ENCODE results near the gene WDR4. TPM values are rescaled to one million over a fixed set of nuclear protein-coding genes. Genes with fewer than 3 reads are reported as not detected.

WDR4 gene
- total and polyA plus RNA-seq, 2 of the 4 experiments (the other 2 are of a cell fraction): 11.3 to 20.8 TPM

GRCh38 chr21:42847726-42848125, 31.6 kb downstream of the WDR4 start:
- Histone ChIP-seq H4K5ac (ENCODE audit: low read depth, low read length) (no peak overlapping the region), H3K23ac (ENCODE audit: low read depth, low read length) (no peak overlapping the region), H3K9me3 (ENCODE audit: control insufficient read depth, insufficient read depth, low read length) (no peaks in the 10 kb centered on the region), H2AK5ac (ENCODE audit: low read depth, low read length) (no peak overlapping the region), H4K91ac (ENCODE audit: insufficient read depth, low read depth, low read length) (no peak overlapping the region), H4K8ac (ENCODE audit: low read depth in 2 of 2, low read length in 2 of 2) (no peak overlapping the region), H2AFZ (replicated peaks; ENCODE audit: low read length, poor library complexity) (no peak overlapping the region), H2BK20ac (ENCODE audit: low read depth, low read length) (no peak overlapping the region), H2BK15ac (ENCODE audit: low read depth, low read length) (no peak overlapping the region), H3K56ac (ENCODE audit: extremely low read depth, insufficient read depth, low read length) (no peak overlapping the region), H2BK120ac (ENCODE audit: low read depth, low read length) (no peak overlapping the region), H3K18ac (ENCODE audit: low read depth, low read length) (no peak overlapping the region), H3K9ac (ENCODE audit: low read depth, low read length) (no peak overlapping the region), H4K20me1 (ENCODE audit: insufficient read depth, low read length) (peaks cover 23% of the 10 kb centered on the region), H3K9me1 (ENCODE audit: insufficient read depth, low read length) (no peaks in the 10 kb centered on the region), H2AK9ac (replicated peaks; ENCODE audit: low read depth, low read length, poor library complexity) (no peak overlapping the region), H2BK5ac (ENCODE audit: low read depth, low read length, poor library complexity, severe bottlenecking) (no peak overlapping the region), H3K4ac (ENCODE audit: low read depth, low read length) (no peak overlapping the region), H3K4me2 (ENCODE audit: low read depth, low read length) (no peak overlapping the region), H3K27ac (ENCODE audit: insufficient read depth, low read length) (no peak overlapping the region), H3K36me3 (ENCODE audit: control insufficient read depth, insufficient read depth, low read length) (peaks cover 58% of the 10 kb centered on the region), H3K79me1 (ENCODE audit: low read depth in 1 of 2, low read length in 2 of 2) (peaks cover 4 to 13% of the 10 kb centered on the region in 2 experiments), H3K27me3 (ENCODE audit: control insufficient read depth, insufficient read depth, low read length) (no peaks in the 10 kb centered on the region), H3K4me3 (ENCODE audit: insufficient read depth, low read depth, low read length) (no peak overlapping the region), H3K4me1 (ENCODE audit: control insufficient read depth, insufficient read depth, low read length) (no peaks in the 10 kb centered on the region), H3K14ac (replicated peaks; ENCODE audit: low read depth, low read length) (no peak overlapping the region)
- no peak for DNase-seq
- ChIA-PET POLR2A (ENCODE audit: unreplicated experiment) (no interaction called here), CTCF (no interaction called here)
- WGBS, 2 experiments (ENCODE audit: extremely low coverage in 2 of 2, insufficient read length in 1 of 2): 100% methylated on average over 1 of the region's 4 CpGs; no CpG with 5 or more reads in 1 of the 2 experiments
- dilution Hi-C loops (cut with HindIII; ENCODE audit: low sequenced_read_pairs, unreplicated experiment): no loop called here
- intact Hi-C loops (cut with micrococcal nuclease): loop anchor here (10.0 kb wide), 1 partner anchor 1373 kb away; no protein-coding TSS in a partner anchor
- in situ Hi-C loops (cut with MboI; ENCODE audit: low sequenced_read_pairs): loop anchor here (25.0 kb wide), 1 partner anchor 685 kb away; no protein-coding TSS in a partner anchor
- TF ChIP-seq RAD21 (IDR thresholded peaks at IDR 0.05; ENCODE audit: low read length): no peak
- TF ChIP-seq CEBPB (IDR thresholded peaks at IDR 0.05; ENCODE audit: low read depth, low read length): no peak
- TF ChIP-seq RCOR1 (IDR thresholded peaks at IDR 0.05; ENCODE audit: insufficient replicate concordance, low read length): no peak
- no peak for TF ChIP-seq MAZ (IDR thresholded peaks at IDR 0.05; ENCODE audit: borderline replicate concordance, low read depth, low read length)
- no peak for TF ChIP-seq ELK1 (IDR thresholded peaks at IDR 0.05; ENCODE audit: borderline replicate concordance, low read depth, low read length)
- TF ChIP-seq USF2 (IDR thresholded peaks at IDR 0.05; ENCODE audit: low read depth, low read length): no peak
- TF ChIP-seq MAFK (IDR thresholded peaks at IDR 0.05; ENCODE audit: low read depth, low read length): no peak
- TF ChIP-seq CTCF (conservative IDR thresholded peaks at IDR 0.05; ENCODE audit: low read depth, low read length): no peak
- no peak for TF ChIP-seq BHLHE40 (IDR thresholded peaks at IDR 0.05; ENCODE audit: low read depth, low read length)
- TF ChIP-seq MXI1 (IDR thresholded peaks at IDR 0.05; ENCODE audit: borderline replicate concordance, low read depth, low read length): no peak
- no peak for TF ChIP-seq POLR2A (IDR thresholded peaks at IDR 0.05; ENCODE audit: low read depth, low read length)
- no peak for TF ChIP-seq FOS (IDR thresholded peaks at IDR 0.05; ENCODE audit: low read depth, low read length)
- BruUV-seq (replicated peaks): no TSS peak
- ATAC-seq (ENCODE audit: low read depth): no peak
